Naive thymus-derived CD4-positive, alpha-beta T cell (primary cell): ENCODE measurements around the gene GLG1. TPM values are rescaled to one million over a fixed set of nuclear protein-coding genes. Genes with fewer than 3 reads are reported as not detected.
A peak's percentile ranks its signal among the peaks of the same experiment; 100 is the strongest.
"Not testable (repeated sequence)": the region's sequence is repeated elsewhere in the genome, so short reads cannot be mapped to it uniquely, and the experiment has no call there.

Experiments
- ATAC-seq: fragments of 150-1000 bp; cut with Tn5 transposase; 2 replicates; pipeline ENCODE4 v1.10.0; 2021; ENCODE audit warnings: mild to moderate bottlenecking, moderate library complexity
- CTCF ChIA-PET: fragments of 350-600 bp; sonication (Branson Sonifier 250); formaldehyde crosslinking; loops from one replicate; lab custom pipeline; 2021; ENCODE audit warnings: antibody characterized with exemption; lab: Charles Lee
- POLR2A ChIA-PET: fragments of 350-600 bp; sonication (Branson Sonifier 250); formaldehyde crosslinking; loops from one replicate; lab custom pipeline; 2021; ENCODE audit warnings: antibody characterized with exemption, inconsistent platforms; lab: Charles Lee
- DNase-seq, 9 donors: peaks; one replicate each; pipeline versions ENCODE4 v3.0.0 to v3.0.0-alpha.2; 2020 to 2022; ENCODE audit warnings: mixed read lengths in 1 of 9
- H3K27ac ChIP-seq: one replicate; pipeline ENCODE4 v1.7.0; 2013; ENCODE audit warnings: mild to moderate bottlenecking, low read depth, low read length, moderate library complexity
- H3K27me3 ChIP-seq, 2 donors: one replicate each; pipeline ENCODE4 v1.7.0; 2013; ENCODE audit warnings: low read length in 2 of 2, mild to moderate bottlenecking in 2 of 2, moderate library complexity in 2 of 2; ENCODE audit not compliant: control insufficient read depth in 2 of 2, insufficient read depth in 2 of 2
- H3K36me3 ChIP-seq, 3 experiments: 1 replicate in 2 of 3; 2 replicates in 1 of 3; pipeline ENCODE4 v1.7.0; 2013; ENCODE audit warnings: low read length in 3 of 3, mild to moderate bottlenecking in 3 of 3, moderate library complexity in 1 of 3; ENCODE audit not compliant: insufficient read depth in 3 of 3, control insufficient read depth in 2 of 3
- H3K4me1 ChIP-seq, 2 donors: one replicate each; pipeline ENCODE4 v1.7.0; 2013; ENCODE audit warnings: low read length in 2 of 2, mild to moderate bottlenecking in 2 of 2, moderate library complexity in 1 of 2; ENCODE audit not compliant: control insufficient read depth in 2 of 2, insufficient read depth in 2 of 2
- H3K4me3 ChIP-seq: 2 replicates; pipeline ENCODE4 v1.7.0; 2013; ENCODE audit warnings: mild to moderate bottlenecking, low read length
- H3K9me3 ChIP-seq, 3 experiments: 1 replicate in 2 of 3; 2 replicates in 1 of 3; pipeline ENCODE4 v1.7.0; 2013; ENCODE audit warnings: low read length in 3 of 3; ENCODE audit not compliant: control insufficient read depth in 2 of 3
- H3K27ac Mint-ChIP-seq, 9 donors: one replicate each; pipeline ENCODE4 v1.8.0; 2020 to 2022; ENCODE audit warnings: mixed read lengths in 9 of 9, mild to moderate bottlenecking in 8 of 9, moderate library complexity in 5 of 9, inconsistent platforms in 2 of 9
- H3K27me3 Mint-ChIP-seq, 5 donors: one replicate each; pipeline ENCODE4 v1.8.0; 2021 to 2022; ENCODE audit warnings: mixed read lengths in 5 of 5, mild to moderate bottlenecking in 1 of 5
- H3K36me3 Mint-ChIP-seq, 5 donors: one replicate each; pipeline ENCODE4 v1.8.0; 2020 to 2022; ENCODE audit warnings: mixed read lengths in 5 of 5, mild to moderate bottlenecking in 3 of 5, inconsistent platforms in 1 of 5
- H3K4me1 Mint-ChIP-seq, 7 donors: one replicate each; pipeline ENCODE4 v1.8.0; 2020 to 2022; ENCODE audit warnings: mixed read lengths in 7 of 7, mild to moderate bottlenecking in 3 of 7, inconsistent platforms in 1 of 7
- H3K4me3 Mint-ChIP-seq, 10 donors: one replicate each; pipeline ENCODE4 v1.8.0; 2020 to 2022; ENCODE audit warnings: mild to moderate bottlenecking in 10 of 10, mixed read lengths in 10 of 10, moderate library complexity in 6 of 10, inconsistent platforms in 2 of 10
- H3K9me3 Mint-ChIP-seq, 11 donors: one replicate each; pipeline ENCODE4 v1.8.0; 2020 to 2022; ENCODE audit warnings: mixed read lengths in 11 of 11, mild to moderate bottlenecking in 4 of 11, inconsistent platforms in 1 of 11, moderate library complexity in 1 of 11
- intact Hi-C, 2 donors: fragments of 100-400 bp; cut with micrococcal nuclease; formaldehyde crosslinking; loops; one replicate each; pipeline ENCODE4 v1.15.1; 2023
- polyA plus RNA-seq, 2 donors: library from polyadenylated mRNA; unstranded; fragments of 300-500 nt; fragmentation: Illumina TruSeq; gene quantifications; one replicate each; pipeline ENCODE4 v1.2.3, GENCODE V29; 2021
- total RNA-seq, 6 experiments: library from RNA in 5 of 6; stranded (reverse) in 5 of 6; gene quantifications; 1 replicate in 5 of 6; 2 replicates in 1 of 6; pipeline ENCODE4 v1.2.3 and lab custom pipeline; 2021 to 2026

GLG1 gene
- total and polyA plus RNA-seq, 7 experiments from 2014 or later = 125 to 285 (median 188) TPM

- Mint-ChIP-seq H3K36me3 (peaks cover 0 to 11% (median 3%) of the 10 kb centered on the region in 5 donors), H3K4me1 (peaks cover 5 to 34% (median 31%) of the 10 kb centered on the region in 7 donors), H3K27ac (peak overlapping the region in 1 of 9 donors; percentile 21)
- CTCF ChIA-PET, H3K27ac ChIP-seq, H3K4me1 ChIP-seq, ATAC-seq, H3K36me3 ChIP-seq, H3K4me3 ChIP-seq, H3K9me3 Mint-ChIP-seq, POLR2A ChIA-PET, H3K4me3 Mint-ChIP-seq, DNase-seq, H3K27me3 ChIP-seq, intact Hi-C loops, H3K27me3 Mint-ChIP-seq, H3K9me3 ChIP-seq: not testable (repeated sequence)
These were observed 56.5 kb downstream of the GLG1 start for GRCh38 chr16:74550227-74551019.

GRCh38 chr16:74546112-74546511 lies 60.8 kb downstream of the GLG1 start:
- H3K9me3 Mint-ChIP-seq, H3K36me3 ChIP-seq, CTCF ChIA-PET, intact Hi-C loops, H3K27me3 ChIP-seq, H3K27ac ChIP-seq, H3K27me3 Mint-ChIP-seq, ATAC-seq, POLR2A ChIA-PET, H3K36me3 Mint-ChIP-seq, H3K4me1 ChIP-seq, DNase-seq, H3K4me3 ChIP-seq, H3K9me3 ChIP-seq: not testable (repeated sequence)
- Mint-ChIP-seq H3K4me1 (peaks cover 5 to 56% (median 41%) of the 10 kb centered on the region in 7 donors), H3K27ac (peak overlapping the region in 5 of 9 donors; percentile 6 to 62 (median 51)), H3K4me3 (peak overlapping the region in 3 of 10 donors; percentile 13 to 32 (median 23))

DNA sequence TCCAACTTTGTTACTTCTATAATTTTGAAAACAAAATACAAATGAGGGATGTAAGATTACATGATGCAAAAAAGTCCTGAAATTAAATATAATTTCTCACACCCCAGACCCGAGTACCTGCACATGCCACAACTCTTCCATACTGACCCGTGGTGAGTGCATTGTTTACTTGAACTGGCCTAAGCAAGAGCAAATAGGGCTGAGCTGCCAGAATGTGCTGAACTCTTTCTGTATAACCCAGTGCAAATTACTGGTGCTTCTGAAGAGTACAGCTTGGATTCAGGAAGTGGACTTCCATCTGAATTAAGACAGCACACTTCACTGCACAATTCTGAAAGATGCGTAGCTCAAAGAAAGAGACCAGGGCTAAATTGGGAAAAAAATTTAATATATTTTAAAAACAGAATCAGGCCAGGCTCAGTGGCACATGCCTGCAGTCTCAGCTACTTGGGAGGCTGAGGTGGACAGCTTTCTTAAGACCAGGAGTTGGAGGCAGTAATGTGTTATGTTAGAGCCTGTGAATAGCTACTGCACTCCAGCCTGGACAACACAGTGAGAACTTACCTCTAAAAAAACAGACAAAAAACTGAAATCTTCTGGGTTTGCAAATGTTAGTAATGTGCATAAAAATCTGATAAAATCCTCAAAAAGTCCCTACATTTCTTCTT lies 63.9 kb downstream of the GLG1 start:
- POLR2A ChIA-PET, ATAC-seq, H3K27me3 ChIP-seq, H3K27me3 Mint-ChIP-seq, H3K27ac ChIP-seq, H3K9me3 ChIP-seq, H3K27ac Mint-ChIP-seq, DNase-seq, intact Hi-C loops, H3K4me3 ChIP-seq, H3K9me3 Mint-ChIP-seq, CTCF ChIA-PET, H3K4me1 ChIP-seq, H3K4me3 Mint-ChIP-seq, H3K36me3 Mint-ChIP-seq, H3K36me3 ChIP-seq: not testable (repeated sequence)
- H3K4me1 Mint-ChIP-seq = peaks cover 5 to 51% (median 37%) of the 10 kb centered on the region in 7 donors

GRCh38 chr16:74540663-74541062 lies 66.3 kb downstream of the GLG1 start:
- H3K27me3 ChIP-seq, H3K27ac Mint-ChIP-seq, H3K36me3 ChIP-seq, H3K27ac ChIP-seq, ATAC-seq, H3K4me3 Mint-ChIP-seq, H3K27me3 Mint-ChIP-seq, POLR2A ChIA-PET, H3K36me3 Mint-ChIP-seq, CTCF ChIA-PET, DNase-seq, H3K9me3 Mint-ChIP-seq, intact Hi-C loops, H3K4me3 ChIP-seq, H3K4me1 ChIP-seq, H3K9me3 ChIP-seq: not testable (repeated sequence)
- peaks cover 7 to 56% (median 41%) of the 10 kb centered on the region in 7 donors for H3K4me1 Mint-ChIP-seq

DNA sequence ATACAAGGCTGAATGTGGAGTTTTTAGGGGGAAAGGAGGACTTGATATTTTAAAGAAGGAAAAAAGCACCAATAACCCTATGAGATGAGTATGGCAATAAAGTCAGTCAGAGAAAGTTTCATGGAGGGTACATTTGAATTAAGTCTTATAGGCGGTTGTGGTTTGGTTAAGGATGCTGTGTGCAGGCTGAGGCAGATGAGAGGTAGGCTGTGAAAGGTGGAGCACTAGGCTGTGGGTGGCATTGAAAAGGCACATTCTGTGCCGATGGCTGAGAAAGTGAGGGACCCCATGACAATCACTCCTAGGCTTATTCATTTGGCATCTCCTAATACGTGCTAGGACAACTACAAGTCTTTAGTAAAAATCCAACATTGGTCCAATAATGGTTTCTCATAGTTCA lies 68.1 kb downstream of the GLG1 start:
- ATAC-seq, POLR2A ChIA-PET, H3K27ac ChIP-seq, CTCF ChIA-PET, H3K36me3 Mint-ChIP-seq, H3K4me1 ChIP-seq, DNase-seq, H3K4me3 Mint-ChIP-seq, H3K4me3 ChIP-seq, H3K36me3 ChIP-seq, H3K27me3 Mint-ChIP-seq, H3K9me3 ChIP-seq, intact Hi-C loops, H3K9me3 Mint-ChIP-seq, H3K27me3 ChIP-seq: not testable (repeated sequence)
- Mint-ChIP-seq H3K4me1 (peaks cover 10 to 59% (median 45%) of the 10 kb centered on the region in 7 donors), H3K27ac (peak overlapping the region in 2 of 9 donors; percentile 38 to 51)

GRCh38 chr16:74537746-74538145 lies 69.2 kb downstream of the GLG1 start:
- ATAC-seq, intact Hi-C loops, H3K36me3 ChIP-seq, H3K9me3 Mint-ChIP-seq, H3K4me3 ChIP-seq, H3K27me3 Mint-ChIP-seq, H3K27me3 ChIP-seq, POLR2A ChIA-PET, H3K4me3 Mint-ChIP-seq, CTCF ChIA-PET, H3K27ac ChIP-seq, H3K36me3 Mint-ChIP-seq, DNase-seq, H3K4me1 ChIP-seq, H3K9me3 ChIP-seq: not testable (repeated sequence)
- peak overlapping the region in 2 of 9 donors; percentile 24 to 47 for H3K27ac Mint-ChIP-seq
- peaks cover 10 to 59% (median 43%) of the 10 kb centered on the region in 7 donors for H3K4me1 Mint-ChIP-seq
